Smooth muscle cell (in vitro differentiated cells): ENCODE data around the gene IFI27L1. TPM values are rescaled to one million over a fixed set of nuclear protein-coding genes. Genes with fewer than 3 reads are reported as not detected.

Experiments used
- DNase-seq: peaks from one replicate; lab custom pipeline; 2025; ENCODE audit not compliant: unreplicated experiment; lab: John Stamatoyannopoulos, UW
- H2AFZ ChIP-seq: fragments of 200-600 bp; sonication (generic); 2 replicates; pipeline ENCODE4 v1.6.0; 2016; ENCODE audit warnings: antibody characterized with exemption, low read depth, mild to moderate bottlenecking
- H3F3A ChIP-seq: fragments of 200-600 bp; sonication (generic); 2 replicates; pipeline ENCODE4 v1.6.0; 2017; ENCODE audit warnings: antibody characterized with exemption, low read depth
- H3K27ac ChIP-seq: fragments of 200-600 bp; sonication (generic); 2 replicates; pipeline ENCODE4 v1.5.1; 2016; ENCODE audit warnings: low read depth, mild to moderate bottlenecking
- H3K27me3 ChIP-seq: fragments of 200-600 bp; sonication (generic); 2 replicates; pipeline ENCODE4 v1.6.1; 2016; ENCODE audit warnings: low read depth, mild to moderate bottlenecking
- H3K36me3 ChIP-seq: fragments of 200-600 bp; sonication (generic); 2 replicates; pipeline ENCODE4 v1.5.1; 2016; ENCODE audit warnings: low read depth
- H3K4me1 ChIP-seq: fragments of 200-600 bp; sonication (generic); 2 replicates; pipeline ENCODE4 v1.5.1; 2016; ENCODE audit warnings: low read depth
- H3K4me2 ChIP-seq: fragments of 200-600 bp; sonication (generic); 2 replicates; pipeline ENCODE4 v1.6.0; 2016; ENCODE audit warnings: mild to moderate bottlenecking
- H3K4me3 ChIP-seq: fragments of 200-600 bp; sonication (generic); 2 replicates; pipeline ENCODE4 v1.5.1; 2016; ENCODE audit warnings: mild to moderate bottlenecking
- H3K79me2 ChIP-seq: fragments of 200-600 bp; sonication (generic); 2 replicates; pipeline ENCODE4 v1.6.0; 2016; ENCODE audit warnings: low read depth, mild to moderate bottlenecking
- H3K9ac ChIP-seq: fragments of 200-600 bp; sonication (generic); 2 replicates; pipeline ENCODE4 v1.6.0; 2016; ENCODE audit warnings: low read depth
- H3K9me3 ChIP-seq: fragments of 200-600 bp; sonication (generic); replicated peaks from 2 replicates; pipeline ENCODE4 v1.5.1; 2016; ENCODE audit warnings: low read depth
- H4K20me1 ChIP-seq: fragments of 200-600 bp; sonication (generic); 2 replicates; pipeline ENCODE4 v1.6.0; 2016; ENCODE audit warnings: low read depth
- CTCF ChIP-seq: fragments of 200-600 bp; sonication (generic); IDR thresholded peaks from 2 replicates; pipeline ENCODE4 v1.5.1; 2017; ENCODE audit warnings: borderline replicate concordance, mild to moderate bottlenecking, antibody characterized with exemption; ENCODE audit not compliant: insufficient read depth, poor library complexity, severe bottlenecking
- WGBS: methylation state at CpG from one replicate; pipeline ENCODE4 v1.1.7; 2016; ENCODE audit warnings: low lambda C conversion rate; 5-methylcytosine and 5-hydroxymethylcytosine counted together
- polyA plus RNA-seq: library from polyadenylated mRNA; unstranded; fragments of >200 nt; fragmentation: Nextera tagmentation; extraction: Ambion mirVana; gene quantifications from 2 replicates; pipeline ENCODE4 v1.2.1, GENCODE V29; 2016
- total RNA-seq: library from RNA; depleted of rRNA; stranded (reverse); fragments of >200 nt; gene quantifications from 2 replicates; pipeline ENCODE4 v1.2.3, GENCODE V29; 2014

IFI27L1 gene
- total and polyA plus RNA-seq, 2 experiments from 2014 or later = 2.9 to 38.2 TPM

GRCh38 chr14:94123868-94124267 is 42.8 kb downstream of the IFI27L1 start:
- H3K9ac ChIP-seq = no peak overlapping the region
- no peak overlapping the region for H3K27ac ChIP-seq
- no peak overlapping the region for H2AFZ ChIP-seq
- H3K4me2 ChIP-seq = no peak overlapping the region
- DNase-seq = no peak
- no peaks in the 10 kb centered on the region for H3K79me2 ChIP-seq
- no peaks in the 10 kb centered on the region for H3F3A ChIP-seq
- WGBS = 85% methylated on average over 1 of the region's 1 CpG
- H3K27me3 ChIP-seq = no peaks in the 10 kb centered on the region
- H3K36me3 ChIP-seq = no peaks in the 10 kb centered on the region
- H4K20me1 ChIP-seq = no peaks in the 10 kb centered on the region
- no peak overlapping the region for H3K4me3 ChIP-seq
- no peaks in the 10 kb centered on the region for H3K9me3 ChIP-seq
- no peaks in the 10 kb centered on the region for H3K4me1 ChIP-seq
- TF ChIP-seq CTCF = no peak

- Histone ChIP-seq H3K27me3 (no peaks in the 10 kb centered on the region), H3K4me1 (no peaks in the 10 kb centered on the region), H3K4me2 (no peak overlapping the region), H4K20me1 (no peaks in the 10 kb centered on the region), H2AFZ (no peak overlapping the region), H3K79me2 (no peaks in the 10 kb centered on the region), H3K4me3 (no peak overlapping the region), H3K36me3 (no peaks in the 10 kb centered on the region), H3K9me3 (no peaks in the 10 kb centered on the region), H3F3A (no peaks in the 10 kb centered on the region), H3K9ac (no peak overlapping the region), H3K27ac (no peak overlapping the region)
- no peak for DNase-seq
- 89% methylated on average over 9 of the region's 9 CpGs for WGBS
- TF ChIP-seq CTCF = no peak
These were observed 43.7 kb downstream of the IFI27L1 start for GRCh38 chr14:94124582-94125377.

GRCh38 chr14:94125659-94126418 is 44.7 kb downstream of the IFI27L1 start:
- WGBS = 97% methylated on average over 6 of the region's 6 CpGs
- no peak for DNase-seq

More at GRCh38 chr14:94125659-94126418, 44.7 kb downstream of the IFI27L1 start:
- Histone ChIP-seq H3K9me3 (no peaks in the 10 kb centered on the region), H3K79me2 (no peaks in the 10 kb centered on the region), H3K36me3 (no peaks in the 10 kb centered on the region), H3K4me1 (peaks cover 6% of the 10 kb centered on the region), H3K9ac (no peak overlapping the region), H3K27me3 (no peaks in the 10 kb centered on the region), H3K4me3 (no peak overlapping the region), H3F3A (no peaks in the 10 kb centered on the region), H4K20me1 (no peaks in the 10 kb centered on the region), H3K27ac (no peak overlapping the region), H2AFZ (no peak overlapping the region), H3K4me2 (no peak overlapping the region)
- TF ChIP-seq CTCF = no peak
